SK-N-SH treated with all-trans-retinoic acid at 6 μM for 48 hours (cell line): ENCODE measurements around the gene CACTIN.

Experiments used
- GLIS3 ChIP-seq: fragments of 250-450 bp; sonication (Bioruptor Pico); IDR thresholded peaks from 2 replicates; pipeline ENCODE4 v1.5.0; 2020; ENCODE audit warnings: mild to moderate bottlenecking, moderate library complexity
- ZFP3 ChIP-seq: fragments of 250-450 bp; sonication (Bioruptor Pico); IDR thresholded peaks from 2 replicates; pipeline ENCODE4 v1.5.0; 2020; ENCODE audit warnings: mild to moderate bottlenecking, moderate library complexity
- ZFP30 ChIP-seq: fragments of 450-650 bp; formaldehyde crosslinking; IDR thresholded peaks from 2 replicates; pipeline ENCODE4 v1.5.0; 2022; ENCODE audit warnings: mild to moderate bottlenecking, moderate library complexity
- ZNF8 ChIP-seq: fragments of 450-650 bp; formaldehyde crosslinking; IDR thresholded peaks from 2 replicates; pipeline ENCODE4 v1.5.0; 2020; ENCODE audit warnings: mild to moderate bottlenecking, moderate library complexity
- TF ChIP-seq, protein P1 (sequence below): fragments of 250-450 bp; sonication (Bioruptor Pico); IDR thresholded peaks from 2 replicates; pipeline ENCODE4 v1.5.1; 2020; ENCODE audit warnings: low read depth, mild to moderate bottlenecking, moderate library complexity
- TF ChIP-seq, protein P2 (sequence below): fragments of 250-450 bp; sonication (Bioruptor Pico); IDR thresholded peaks from 2 replicates; pipeline ENCODE4 v1.5.0; 2020; ENCODE audit warnings: mild to moderate bottlenecking, moderate library complexity

DNA sequence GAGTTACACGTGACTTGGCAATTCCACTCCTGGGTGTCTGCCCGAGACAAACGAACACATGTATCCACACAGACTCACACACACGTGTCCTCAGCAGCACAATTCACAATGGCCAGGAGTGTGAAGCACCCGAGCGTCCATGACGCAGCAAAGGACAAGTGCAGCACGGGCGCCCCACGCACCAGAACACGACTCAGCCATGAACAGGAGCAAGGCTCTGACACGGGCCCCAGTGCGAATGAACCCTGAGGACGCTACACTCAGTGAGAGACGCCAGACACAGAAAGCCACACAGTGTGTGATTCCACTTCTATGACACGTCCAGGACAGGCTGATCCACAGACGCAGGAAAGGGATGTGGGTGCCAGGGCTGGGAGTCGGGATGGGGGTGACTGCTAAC, 37.2 kb upstream of the CACTIN start:
- no peak for TF ChIP-seq GLIS3 (CRISPR knock-in tag)
- TF ChIP-seq, protein P1, sequence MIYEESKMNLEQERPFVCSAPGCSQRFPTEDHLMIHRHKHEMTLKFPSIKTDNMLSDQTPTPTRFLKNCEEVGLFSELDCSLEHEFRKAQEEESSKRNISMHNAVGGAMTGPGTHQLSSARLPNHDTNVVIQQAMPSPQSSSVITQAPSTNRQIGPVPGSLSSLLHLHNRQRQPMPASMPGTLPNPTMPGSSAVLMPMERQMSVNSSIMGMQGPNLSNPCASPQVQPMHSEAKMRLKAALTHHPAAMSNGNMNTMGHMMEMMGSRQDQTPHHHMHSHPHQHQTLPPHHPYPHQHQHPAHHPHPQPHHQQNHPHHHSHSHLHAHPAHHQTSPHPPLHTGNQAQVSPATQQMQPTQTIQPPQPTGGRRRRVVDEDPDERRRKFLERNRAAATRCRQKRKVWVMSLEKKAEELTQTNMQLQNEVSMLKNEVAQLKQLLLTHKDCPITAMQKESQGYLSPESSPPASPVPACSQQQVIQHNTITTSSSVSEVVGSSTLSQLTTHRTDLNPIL: no peak
- no peak for TF ChIP-seq ZFP30 (CRISPR knock-in tag)
- TF ChIP-seq, protein P2, sequence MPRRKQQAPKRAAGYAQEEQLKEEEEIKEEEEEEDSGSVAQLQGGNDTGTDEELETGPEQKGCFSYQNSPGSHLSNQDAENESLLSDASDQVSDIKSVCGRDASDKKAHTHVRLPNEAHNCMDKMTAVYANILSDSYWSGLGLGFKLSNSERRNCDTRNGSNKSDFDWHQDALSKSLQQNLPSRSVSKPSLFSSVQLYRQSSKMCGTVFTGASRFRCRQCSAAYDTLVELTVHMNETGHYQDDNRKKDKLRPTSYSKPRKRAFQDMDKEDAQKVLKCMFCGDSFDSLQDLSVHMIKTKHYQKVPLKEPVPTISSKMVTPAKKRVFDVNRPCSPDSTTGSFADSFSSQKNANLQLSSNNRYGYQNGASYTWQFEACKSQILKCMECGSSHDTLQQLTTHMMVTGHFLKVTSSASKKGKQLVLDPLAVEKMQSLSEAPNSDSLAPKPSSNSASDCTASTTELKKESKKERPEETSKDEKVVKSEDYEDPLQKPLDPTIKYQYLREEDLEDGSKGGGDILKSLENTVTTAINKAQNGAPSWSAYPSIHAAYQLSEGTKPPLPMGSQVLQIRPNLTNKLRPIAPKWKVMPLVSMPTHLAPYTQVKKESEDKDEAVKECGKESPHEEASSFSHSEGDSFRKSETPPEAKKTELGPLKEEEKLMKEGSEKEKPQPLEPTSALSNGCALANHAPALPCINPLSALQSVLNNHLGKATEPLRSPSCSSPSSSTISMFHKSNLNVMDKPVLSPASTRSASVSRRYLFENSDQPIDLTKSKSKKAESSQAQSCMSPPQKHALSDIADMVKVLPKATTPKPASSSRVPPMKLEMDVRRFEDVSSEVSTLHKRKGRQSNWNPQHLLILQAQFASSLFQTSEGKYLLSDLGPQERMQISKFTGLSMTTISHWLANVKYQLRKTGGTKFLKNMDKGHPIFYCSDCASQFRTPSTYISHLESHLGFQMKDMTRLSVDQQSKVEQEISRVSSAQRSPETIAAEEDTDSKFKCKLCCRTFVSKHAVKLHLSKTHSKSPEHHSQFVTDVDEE (CRISPR knock-in tag): no peak
- no peak for TF ChIP-seq ZFP3 (CRISPR knock-in tag)
- TF ChIP-seq ZNF8 (CRISPR knock-in tag): no peak
